HG03442 (cell line): ENCODE measurements around the gene ENPP5.

Experiments used
- ATAC-seq: cut with Tn5 transposase; IDR thresholded peaks from one replicate; pipeline ENCODE4 v1.9.1; 2021; ENCODE audit warnings: mild to moderate bottlenecking, moderate library complexity; ENCODE audit not compliant: unreplicated experiment

Gene ENPP5, protein sequence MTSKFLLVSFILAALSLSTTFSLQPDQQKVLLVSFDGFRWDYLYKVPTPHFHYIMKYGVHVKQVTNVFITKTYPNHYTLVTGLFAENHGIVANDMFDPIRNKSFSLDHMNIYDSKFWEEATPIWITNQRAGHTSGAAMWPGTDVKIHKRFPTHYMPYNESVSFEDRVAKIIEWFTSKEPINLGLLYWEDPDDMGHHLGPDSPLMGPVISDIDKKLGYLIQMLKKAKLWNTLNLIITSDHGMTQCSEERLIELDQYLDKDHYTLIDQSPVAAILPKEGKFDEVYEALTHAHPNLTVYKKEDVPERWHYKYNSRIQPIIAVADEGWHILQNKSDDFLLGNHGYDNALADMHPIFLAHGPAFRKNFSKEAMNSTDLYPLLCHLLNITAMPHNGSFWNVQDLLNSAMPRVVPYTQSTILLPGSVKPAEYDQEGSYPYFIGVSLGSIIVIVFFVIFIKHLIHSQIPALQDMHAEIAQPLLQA

GRCh38 chr6:46170357-46171289, at the start of gene ENPP5:
Gene ENPP5 (minus strand): TSS chr6:46170980. CDS start chr6:46168262, 2,718 bp downstream.
- ATAC-seq, result peak; percentile 93

- ATAC-seq, result no peak
Measured at GRCh38 chr6:46219661-46220060, 48.9 kb upstream of the ENPP5 start.

GRCh38 chr6:46218457-46218856, 47.7 kb upstream of the ENPP5 start:
- no peak for ATAC-seq

GRCh38 chr6:46217671-46218131, 46.9 kb upstream of the ENPP5 start:
- peak; percentile 59 for ATAC-seq

- no peak for ATAC-seq
Measured at GRCh38 chr6:46216879-46217278, 46.1 kb upstream of the ENPP5 start.

DNA sequence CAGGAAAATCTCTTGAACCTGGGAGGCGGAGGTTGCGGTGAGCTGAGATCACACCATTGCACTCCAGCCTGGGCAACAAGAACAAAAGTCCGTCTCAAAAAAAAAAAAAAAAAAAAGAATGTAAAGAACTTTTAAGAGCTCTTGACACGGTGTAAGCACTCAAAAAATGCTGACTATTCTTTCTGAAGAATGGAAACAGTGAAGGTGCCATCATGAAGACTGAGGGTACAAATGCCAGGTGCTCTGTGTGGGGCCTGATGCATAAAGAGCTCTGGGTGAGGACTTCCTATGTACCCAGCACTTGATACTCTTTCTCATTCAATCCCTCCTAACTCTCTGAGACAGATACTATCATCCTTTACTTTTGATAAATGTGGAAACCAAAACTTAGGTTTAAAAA, 45.0 kb upstream of the ENPP5 start:
- ATAC-seq, result no peak

GRCh38 chr6:46215213-46215612, 44.4 kb upstream of the ENPP5 start:
- ATAC-seq, result no peak

DNA sequence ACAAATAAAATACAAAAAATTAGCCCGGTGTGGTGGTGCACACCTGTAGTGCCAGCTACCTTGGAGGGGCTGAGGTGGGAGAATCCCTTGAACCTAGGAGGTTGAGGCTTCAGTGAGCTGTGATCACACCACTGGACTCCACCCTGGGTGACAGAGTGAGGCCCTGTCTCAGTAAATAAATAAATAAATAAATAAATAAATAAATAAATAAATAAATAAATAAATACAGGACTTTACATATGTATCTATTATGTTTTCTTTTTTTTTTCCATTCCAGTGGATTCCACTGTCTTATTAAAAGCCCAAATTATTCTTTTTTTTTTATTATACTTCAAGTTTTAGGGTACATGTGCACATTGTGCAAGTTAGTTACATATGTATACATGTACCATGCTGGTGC, 41.1 kb upstream of the ENPP5 start:
- ATAC-seq, result no peak

GRCh38 chr6:46210294-46210693, 39.5 kb upstream of the ENPP5 start:
- ATAC-seq, result no peak

- no peak for ATAC-seq
Measured at GRCh38 chr6:46208303-46208702, 37.5 kb upstream of the ENPP5 start.

- no peak for ATAC-seq
Measured at GRCh38 chr6:46207174-46207573, 36.4 kb upstream of the ENPP5 start.

- no peak for ATAC-seq
Measured at GRCh38 chr6:46204880-46205650, 34.3 kb upstream of the ENPP5 start.

DNA sequence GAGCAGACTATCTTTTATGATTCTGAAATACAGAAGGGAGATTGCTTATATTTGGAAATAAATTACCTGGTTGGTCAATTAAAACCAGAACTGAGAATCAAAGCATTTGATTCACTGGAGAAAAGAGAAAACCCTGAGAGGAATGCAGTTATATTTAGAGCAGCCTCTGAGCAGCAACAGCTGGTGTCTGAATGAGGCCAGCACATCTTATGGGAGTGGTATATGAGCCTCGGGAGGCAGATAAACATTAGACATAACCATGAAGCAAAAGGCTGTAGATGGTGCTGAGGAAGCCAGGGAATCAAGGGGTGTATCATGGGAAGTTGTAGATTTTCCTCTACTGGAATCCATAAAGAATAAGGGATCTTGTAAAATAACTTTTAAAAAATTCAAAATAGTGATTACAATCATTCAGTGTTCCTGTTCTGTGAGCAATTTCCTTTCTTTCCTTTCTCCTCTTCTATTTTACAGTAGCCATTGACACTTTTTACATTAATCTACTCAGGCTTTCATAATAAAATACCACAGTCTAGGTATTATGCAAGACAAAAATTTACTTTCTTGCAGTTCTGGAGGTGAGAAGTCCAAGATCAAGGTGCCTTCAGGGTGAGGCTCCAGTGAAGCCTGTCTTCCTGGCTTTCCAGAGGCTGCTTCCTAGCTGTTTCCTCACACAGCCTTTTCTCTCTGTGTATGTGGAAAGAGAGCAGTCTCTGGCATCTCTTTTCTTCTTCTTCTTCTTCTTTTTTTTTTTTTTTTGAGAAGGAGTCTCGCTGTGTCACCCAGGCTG, 32.8 kb upstream of the ENPP5 start:
- ATAC-seq, result no peak

DNA sequence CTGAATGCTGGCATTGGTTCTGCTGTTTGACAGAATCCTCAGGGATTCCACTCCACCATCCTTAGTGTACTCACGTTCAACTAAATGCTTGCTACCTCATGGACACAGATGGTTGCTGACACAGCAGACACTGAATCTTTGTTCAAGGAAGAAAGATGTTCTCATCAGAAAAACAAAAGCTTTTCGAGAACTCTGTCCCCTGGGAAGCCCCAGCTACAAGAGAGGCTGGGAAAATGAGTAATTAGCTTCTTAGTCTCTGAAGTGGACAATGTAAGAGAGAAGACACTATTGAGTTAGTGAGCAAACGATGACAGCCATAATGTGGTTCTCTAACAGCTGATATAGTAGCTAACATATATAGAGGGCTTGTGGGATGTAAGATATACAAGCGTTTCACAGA, 30.9 kb upstream of the ENPP5 start:
- no peak for ATAC-seq

- ATAC-seq, result no peak
Measured at GRCh38 chr6:46199387-46199786, 28.6 kb upstream of the ENPP5 start.

GRCh38 chr6:46191961-46192360, 21.2 kb upstream of the ENPP5 start:
- no peak for ATAC-seq

DNA sequence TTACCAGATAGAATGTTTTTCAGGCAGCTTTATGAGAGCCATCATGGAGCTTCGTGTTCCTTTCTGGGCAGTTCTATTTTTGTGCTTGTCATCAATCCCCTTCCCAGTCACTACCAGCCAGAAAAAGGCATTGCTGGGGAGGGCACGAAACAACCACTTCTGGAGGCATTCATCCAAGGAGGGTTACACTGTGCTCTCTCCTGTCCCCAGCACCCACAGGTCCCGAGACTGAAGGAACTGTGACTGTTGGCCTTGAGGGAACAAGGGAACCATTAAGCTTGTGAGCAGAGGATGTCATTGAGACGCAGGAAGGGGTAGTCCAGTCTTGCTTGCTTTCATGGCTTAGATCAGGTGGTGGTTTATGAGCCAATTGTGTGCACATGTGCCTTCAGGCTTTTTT, 20.1 kb upstream of the ENPP5 start:
- ATAC-seq, result no peak

DNA sequence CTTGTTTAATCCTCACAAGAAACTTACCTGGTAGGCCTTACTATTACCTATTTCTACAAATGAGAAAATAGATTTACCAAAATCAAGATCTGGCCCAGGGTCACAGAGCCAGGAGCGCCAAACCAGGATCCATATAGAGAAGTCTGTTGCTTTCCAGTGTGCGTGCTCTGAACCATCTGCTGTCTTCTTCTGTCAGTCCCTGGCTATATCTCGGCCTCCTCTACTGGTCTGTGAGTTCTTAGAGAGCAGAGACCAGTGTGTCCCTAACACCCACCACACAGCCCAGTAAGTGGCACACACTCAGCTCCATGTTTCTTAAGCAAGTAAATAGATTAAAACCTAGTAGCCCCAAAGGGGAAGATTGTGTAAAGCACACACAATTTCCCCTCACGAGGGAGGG, 18.9 kb upstream of the ENPP5 start:
- no peak for ATAC-seq

DNA sequence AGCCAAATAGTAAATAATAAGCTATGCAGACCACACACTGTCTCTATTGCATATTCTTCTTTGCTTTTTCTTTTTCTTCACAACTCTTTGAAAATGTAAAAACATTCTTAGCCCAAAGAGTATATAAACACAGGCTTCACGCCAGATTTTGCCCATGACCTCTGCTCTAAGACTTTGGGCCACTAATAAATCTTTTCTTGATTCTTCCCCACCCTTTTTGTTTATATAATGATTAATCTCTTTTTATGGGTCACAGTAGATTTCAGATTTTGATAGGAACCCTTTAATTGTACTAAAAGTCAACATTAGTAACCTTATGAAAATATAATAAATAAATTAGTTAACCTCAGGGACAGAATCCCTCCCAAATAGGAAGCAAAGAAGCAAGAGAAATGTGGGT, 15.8 kb upstream of the ENPP5 start:
- no peak for ATAC-seq

DNA sequence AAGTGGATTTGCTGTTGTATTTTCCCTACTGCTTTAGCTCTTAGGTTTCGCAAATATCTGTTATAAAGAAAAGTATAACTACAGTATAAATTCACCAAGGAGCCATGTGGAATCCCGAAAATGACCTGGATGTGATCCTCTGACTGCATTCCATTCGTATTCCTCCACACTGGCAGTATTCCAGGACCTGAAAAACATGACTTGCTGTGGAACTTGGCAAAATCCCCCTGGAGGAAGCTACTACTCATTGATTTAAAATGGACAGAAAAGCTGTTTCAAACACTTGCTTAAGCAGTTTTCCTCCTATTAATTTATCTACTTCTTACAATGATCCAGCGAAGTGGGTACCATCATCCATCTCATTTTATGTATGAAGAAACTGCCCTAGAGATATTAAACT, 13.3 kb upstream of the ENPP5 start:
- ATAC-seq, result no peak
